CD8-positive, alpha-beta memory T cell (primary cell): Measurements from ENCODE around the gene STRN. TPM values are rescaled to one million over a fixed set of nuclear protein-coding genes. Genes with fewer than 3 reads are reported as not detected.
A peak's percentile ranks its signal among the peaks of the same experiment; 100 is the strongest.

Source experiments
- CTCF ChIA-PET: fragments of 350-600 bp; sonication (Branson Sonifier 250); formaldehyde crosslinking; loops from one replicate; lab custom pipeline; 2021; ENCODE audit warnings: antibody characterized with exemption; lab: Charles Lee
- POLR2A ChIA-PET: fragments of 350-600 bp; sonication (Branson Sonifier 250); formaldehyde crosslinking; loops from one replicate; lab custom pipeline; 2021; ENCODE audit warnings: antibody characterized with exemption; lab: Charles Lee
- DNase-seq, 5 donors: peaks; one replicate each; pipeline versions ENCODE4 v3.0.0 to v3.0.0-alpha.2; 2020 to 2022; ENCODE audit warnings: mixed read lengths in 1 of 5
- H3K27ac ChIP-seq: one replicate; pipeline ENCODE4 v1.7.0; 2013; ENCODE audit warnings: low read depth, mild to moderate bottlenecking, low read length, moderate library complexity
- H3K27me3 ChIP-seq: 2 replicates; pipeline ENCODE4 v1.7.0; 2013; ENCODE audit warnings: low read length, mild to moderate bottlenecking; ENCODE audit not compliant: insufficient read depth, poor library complexity, severe bottlenecking
- H3K36me3 ChIP-seq: 2 replicates; pipeline ENCODE4 v1.7.0; 2013; ENCODE audit warnings: mild to moderate bottlenecking, low read length, moderate library complexity; ENCODE audit not compliant: insufficient read depth
- H3K4me1 ChIP-seq: 2 replicates; pipeline ENCODE4 v1.7.0; 2013; ENCODE audit warnings: mild to moderate bottlenecking, low read length, moderate library complexity; ENCODE audit not compliant: insufficient read depth
- H3K4me3 ChIP-seq: 2 replicates; pipeline ENCODE4 v1.7.0; 2013; ENCODE audit warnings: mild to moderate bottlenecking, low read length
- H3K9me3 ChIP-seq: 2 replicates; pipeline ENCODE4 v1.7.0; 2013; ENCODE audit warnings: mild to moderate bottlenecking, low read length
- H3K27ac Mint-ChIP-seq, 8 donors: one replicate each; pipeline ENCODE4 v1.8.0; 2020 to 2021; ENCODE audit warnings: mixed read lengths in 8 of 8, mild to moderate bottlenecking in 6 of 8, inconsistent platforms in 3 of 8, moderate library complexity in 3 of 8
- H3K27me3 Mint-ChIP-seq, 2 donors: one replicate each; pipeline ENCODE4 v1.8.0; 2020 to 2021; ENCODE audit warnings: mixed read lengths in 2 of 2, mild to moderate bottlenecking in 1 of 2, moderate library complexity in 1 of 2
- H3K36me3 Mint-ChIP-seq, 3 donors: one replicate each; pipeline ENCODE4 v1.8.0; 2020 to 2021; ENCODE audit warnings: mixed read lengths in 3 of 3, inconsistent platforms in 1 of 3, mild to moderate bottlenecking in 1 of 3
- H3K4me1 Mint-ChIP-seq, 3 donors: one replicate each; pipeline ENCODE4 v1.8.0; 2020 to 2021; ENCODE audit warnings: mixed read lengths in 3 of 3, inconsistent platforms in 1 of 3, mild to moderate bottlenecking in 1 of 3
- H3K4me3 Mint-ChIP-seq, 7 donors: one replicate each; pipeline ENCODE4 v1.8.0; 2020 to 2021; ENCODE audit warnings: mixed read lengths in 7 of 7, mild to moderate bottlenecking in 6 of 7, moderate library complexity in 4 of 7, inconsistent platforms in 2 of 7
- H3K9me3 Mint-ChIP-seq, 5 donors: one replicate each; pipeline ENCODE4 v1.8.0; 2020 to 2022; ENCODE audit warnings: mixed read lengths in 5 of 5, mild to moderate bottlenecking in 3 of 5, moderate library complexity in 2 of 5, inconsistent platforms in 1 of 5
- polyA plus RNA-seq: library from polyadenylated mRNA; unstranded; fragments of 300-500 nt; fragmentation: Illumina TruSeq; gene quantifications from one replicate; pipeline ENCODE4 v1.2.3, GENCODE V29; 2021
- total RNA-seq, 2 experiments: library from RNA; stranded (reverse); gene quantifications; one replicate each; pipeline ENCODE4 v1.2.3, GENCODE V29; 2021

The STRN gene
- total and polyA plus RNA-seq, 3 experiments from 2014 or later: 10.5 to 28.3 (median 26.9) TPM

DNA sequence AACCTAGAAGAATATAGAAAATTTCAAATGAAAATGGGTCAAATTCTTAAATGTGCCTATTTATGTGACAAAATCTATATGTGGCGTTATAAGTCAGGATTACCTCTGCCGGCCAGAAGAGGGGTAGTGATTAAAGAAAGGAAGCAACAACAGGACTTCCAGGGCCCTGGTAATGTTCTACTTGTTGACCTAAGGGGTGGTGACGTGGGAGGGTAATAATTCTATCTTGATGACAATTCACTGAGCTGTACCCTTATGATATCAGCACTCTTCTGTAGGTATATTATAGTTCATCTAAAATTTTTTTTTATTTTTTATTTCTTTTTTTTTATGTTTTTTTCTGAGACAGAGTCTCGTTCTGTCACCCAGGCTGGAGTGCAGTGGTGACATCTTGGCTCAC is 87.9 kb downstream of the STRN start:
- ChIA-PET POLR2A (no interaction called here), CTCF (no interaction called here)
- H3K27me3 Mint-ChIP-seq: no peaks in the 10 kb centered on the region
- Histone ChIP-seq H3K9me3 (no peaks in the 10 kb centered on the region), H3K27ac (no peak overlapping the region), H3K4me3 (no peak overlapping the region), H3K27me3 (no peaks in the 10 kb centered on the region), H3K36me3 (peaks cover 6% of the 10 kb centered on the region), H3K4me1 (no peaks in the 10 kb centered on the region)
- H3K27ac Mint-ChIP-seq: no peak overlapping the region
- no peaks in the 10 kb centered on the region for H3K4me1 Mint-ChIP-seq
- no peak overlapping the region for H3K4me3 Mint-ChIP-seq
- peaks cover 26 to 63% (median 26%) of the 10 kb centered on the region in 3 donors for H3K36me3 Mint-ChIP-seq
- DNase-seq: no peak
- H3K9me3 Mint-ChIP-seq: no peaks in the 10 kb centered on the region

DNA sequence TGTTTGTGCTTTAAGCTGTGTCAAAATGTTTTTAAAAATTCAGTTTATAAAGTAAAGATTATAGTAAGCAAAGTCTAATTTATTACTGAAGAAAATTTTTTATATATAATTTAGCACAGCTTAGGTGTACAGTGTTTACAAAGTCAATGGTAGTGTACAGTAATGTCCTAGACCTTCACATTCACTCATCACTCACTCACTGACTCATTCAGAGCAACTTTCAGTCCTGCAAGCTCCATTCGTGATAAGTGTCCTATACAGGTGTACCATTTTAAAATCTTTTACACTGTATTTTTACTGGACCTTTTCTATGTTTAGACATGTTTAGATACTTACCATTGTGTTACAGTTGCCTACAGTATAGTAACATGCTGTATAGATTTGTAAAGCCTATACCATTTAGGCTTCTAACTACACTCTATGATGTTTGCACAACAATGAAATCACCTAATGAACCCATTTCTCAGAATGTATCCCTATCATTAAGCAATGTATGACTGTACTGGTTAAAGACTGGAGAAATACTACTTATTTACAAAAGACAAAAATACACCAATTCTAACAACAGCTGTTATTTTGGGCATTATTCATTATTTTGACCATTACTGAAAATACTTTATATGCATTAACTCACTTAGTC is 95.1 kb downstream of the STRN start:
- POLR2A ChIA-PET: no interaction called here
- peak overlapping the region in 1 of 8 donors; percentile 52 for H3K27ac Mint-ChIP-seq
- Histone ChIP-seq H3K4me1 (no peaks in the 10 kb centered on the region), H3K36me3 (peaks cover 4% of the 10 kb centered on the region), H3K27ac (no peak overlapping the region), H3K9me3 (no peaks in the 10 kb centered on the region), H3K27me3 (no peaks in the 10 kb centered on the region), H3K4me3 (no peak overlapping the region)
- H3K4me3 Mint-ChIP-seq: no peak overlapping the region
- H3K27me3 Mint-ChIP-seq: no peaks in the 10 kb centered on the region
- no peak for DNase-seq
- CTCF ChIA-PET: no interaction called here
- H3K9me3 Mint-ChIP-seq: no peaks in the 10 kb centered on the region
- H3K36me3 Mint-ChIP-seq: peaks cover 36 to 81% (median 39%) of the 10 kb centered on the region in 3 donors
- peaks cover 0 to 11% (median 0%) of the 10 kb centered on the region in 3 donors for H3K4me1 Mint-ChIP-seq

DNA sequence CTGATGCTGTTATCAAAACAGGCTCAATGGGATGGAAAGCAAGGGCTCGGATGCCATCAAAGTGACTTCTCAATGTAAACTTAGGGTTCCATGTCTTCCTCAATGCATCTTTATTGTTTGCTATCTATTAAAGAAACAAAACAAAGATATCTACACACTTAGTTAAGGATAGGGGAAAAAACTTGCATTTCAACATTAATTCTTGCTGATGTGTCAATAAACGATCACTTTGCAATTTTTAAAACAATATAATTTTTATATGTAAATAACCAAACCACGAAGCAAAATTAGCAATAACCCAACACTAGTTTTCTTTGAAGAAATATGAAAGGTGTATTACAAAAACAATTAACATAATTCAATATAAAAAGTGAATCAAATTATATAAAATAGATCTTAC is 96.7 kb downstream of the STRN start:
- Mint-ChIP-seq H3K9me3 (no peaks in the 10 kb centered on the region), H3K4me3 (no peak overlapping the region), H3K36me3 (peaks cover 35 to 80% (median 40%) of the 10 kb centered on the region in 3 donors), H3K27ac (no peak overlapping the region), H3K27me3 (no peaks in the 10 kb centered on the region), H3K4me1 (peaks cover 0 to 11% (median 0%) of the 10 kb centered on the region in 3 donors)
- H3K27ac ChIP-seq: no peak overlapping the region
- H3K4me3 ChIP-seq: no peak overlapping the region
- peaks cover 4% of the 10 kb centered on the region for H3K36me3 ChIP-seq
- POLR2A ChIA-PET: no interaction called here
- H3K27me3 ChIP-seq: no peaks in the 10 kb centered on the region
- DNase-seq: no peak
- H3K9me3 ChIP-seq: no peaks in the 10 kb centered on the region
- CTCF ChIA-PET: no interaction called here
- H3K4me1 ChIP-seq: no peaks in the 10 kb centered on the region

- CTCF ChIA-PET: no interaction called here
- no peaks in the 10 kb centered on the region for H3K9me3 ChIP-seq
- Mint-ChIP-seq H3K27me3 (peaks cover 0 to 1% of the 10 kb centered on the region in 2 donors), H3K9me3 (peaks cover 0 to 3% (median 0%) of the 10 kb centered on the region in 5 donors), H3K27ac (peak overlapping the region in 1 of 8 donors; percentile 52), H3K4me3 (no peak overlapping the region), H3K36me3 (peaks cover 28 to 85% (median 41%) of the 10 kb centered on the region in 3 donors), H3K4me1 (peaks cover 3 to 18% (median 6%) of the 10 kb centered on the region in 3 donors)
- no peaks in the 10 kb centered on the region for H3K4me1 ChIP-seq
- no peak overlapping the region for H3K4me3 ChIP-seq
- no peak for DNase-seq
- no peaks in the 10 kb centered on the region for H3K27me3 ChIP-seq
- POLR2A ChIA-PET: no interaction called here
- no peaks in the 10 kb centered on the region for H3K36me3 ChIP-seq
- H3K27ac ChIP-seq: no peak overlapping the region
Observed at GRCh38 chr2:36861896-36862295, 104.4 kb downstream of the STRN start.

- POLR2A ChIA-PET: no interaction called here
- CTCF ChIA-PET: no interaction called here
- H3K4me3 Mint-ChIP-seq: no peak overlapping the region
- no peaks in the 10 kb centered on the region for H3K36me3 ChIP-seq
- H3K9me3 Mint-ChIP-seq: peaks cover 0 to 3% (median 0%) of the 10 kb centered on the region in 5 donors
- no peaks in the 10 kb centered on the region for H3K9me3 ChIP-seq
- H3K4me3 ChIP-seq: no peak overlapping the region
- no peaks in the 10 kb centered on the region for H3K27me3 ChIP-seq
- H3K27ac ChIP-seq: no peak overlapping the region
- peaks cover 18 to 82% (median 34%) of the 10 kb centered on the region in 3 donors for H3K36me3 Mint-ChIP-seq
- H3K27me3 Mint-ChIP-seq: peaks cover 0 to under 1% of the 10 kb centered on the region in 2 donors
- DNase-seq: no peak
- H3K27ac Mint-ChIP-seq: peak overlapping the region; percentile 1 to 70 (median 20)
- peaks cover 3 to 18% (median 6%) of the 10 kb centered on the region in 3 donors for H3K4me1 Mint-ChIP-seq
- H3K4me1 ChIP-seq: no peaks in the 10 kb centered on the region
Observed at GRCh38 chr2:36859366-36859792, 107.0 kb downstream of the STRN start.

DNA sequence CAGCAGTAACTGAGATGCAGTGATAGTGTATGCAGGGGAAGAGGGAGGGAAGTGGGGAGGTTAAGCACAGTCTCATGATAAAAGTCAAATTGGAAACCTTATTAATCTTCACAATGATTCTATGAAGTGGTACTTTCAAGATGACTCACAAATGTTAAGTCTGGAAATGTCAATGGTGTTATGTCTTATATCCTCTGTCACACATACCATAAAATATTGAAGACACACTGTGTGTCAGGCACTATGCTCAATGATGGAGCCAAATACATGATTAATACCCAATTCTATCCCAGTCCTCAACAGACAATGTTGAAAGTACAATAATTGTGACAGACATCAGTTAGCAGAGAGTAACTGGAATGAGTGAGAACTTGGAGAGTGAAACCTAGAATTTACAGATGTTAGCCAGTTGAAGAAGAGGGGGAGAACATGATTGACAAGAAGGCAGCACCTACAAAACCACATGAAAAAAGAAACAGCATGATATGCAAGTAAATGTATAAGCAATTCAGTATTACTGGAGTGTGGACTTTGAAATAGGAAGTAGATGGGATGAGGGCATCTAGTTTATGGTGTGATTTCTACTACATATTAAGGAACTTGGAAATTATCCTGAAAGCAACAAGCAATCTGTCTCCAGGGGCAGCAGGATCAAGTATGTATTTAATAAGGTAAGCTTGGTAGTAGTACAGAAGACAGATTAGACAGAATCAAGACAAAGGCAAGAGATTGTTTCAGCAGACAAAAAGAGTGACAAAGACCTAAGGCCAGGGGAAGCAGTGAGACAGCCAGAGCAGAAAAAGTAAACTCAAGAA is 107.6 kb downstream of the STRN start:
- H3K27ac ChIP-seq: no peak overlapping the region
- no peaks in the 10 kb centered on the region for H3K4me1 ChIP-seq
- DNase-seq: no peak
- H3K4me3 ChIP-seq: no peak overlapping the region
- peaks cover 0 to 3% (median 0%) of the 10 kb centered on the region in 5 donors for H3K9me3 Mint-ChIP-seq
- no peaks in the 10 kb centered on the region for H3K36me3 ChIP-seq
- ChIA-PET CTCF (no interaction called here), POLR2A (no interaction called here)
- peak overlapping the region; percentile 4 to 82 (median 8) for H3K27ac Mint-ChIP-seq
- peaks cover 3 to 18% (median 6%) of the 10 kb centered on the region in 3 donors for H3K4me1 Mint-ChIP-seq
- no peak overlapping the region for H3K4me3 Mint-ChIP-seq
- H3K36me3 Mint-ChIP-seq: peaks cover 19 to 82% (median 35%) of the 10 kb centered on the region in 3 donors
- H3K9me3 ChIP-seq: no peaks in the 10 kb centered on the region
- H3K27me3 Mint-ChIP-seq: no peaks in the 10 kb centered on the region
- no peaks in the 10 kb centered on the region for H3K27me3 ChIP-seq

DNA sequence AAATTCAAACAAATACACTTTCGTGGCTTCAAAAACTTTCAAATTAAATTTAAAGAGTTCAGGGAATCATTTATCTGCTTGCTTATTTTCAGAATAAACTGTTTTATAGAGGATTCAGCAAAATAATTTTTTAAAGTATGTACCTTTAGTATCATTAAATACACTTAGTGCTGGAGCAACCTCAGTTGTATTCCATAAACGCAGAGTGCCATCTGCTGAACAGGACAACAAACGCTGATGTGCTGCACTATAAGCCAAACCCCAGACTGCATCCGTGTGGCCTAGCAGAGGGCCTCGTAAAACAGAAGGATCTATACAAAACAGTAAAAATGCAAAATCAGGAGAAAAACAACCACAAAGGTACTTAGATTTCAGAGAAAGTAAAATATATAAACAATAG is 108.6 kb downstream of the STRN start:
- H3K36me3 Mint-ChIP-seq: peaks cover 14 to 79% (median 31%) of the 10 kb centered on the region in 3 donors

GRCh38 chr2:36855429-36855828 is 110.9 kb downstream of the STRN start:
- Mint-ChIP-seq H3K27ac (no peak overlapping the region), H3K27me3 (no peaks in the 10 kb centered on the region), H3K4me1 (peaks cover 3 to 18% (median 6%) of the 10 kb centered on the region in 3 donors), H3K9me3 (no peaks in the 10 kb centered on the region), H3K4me3 (no peak overlapping the region), H3K36me3 (peaks cover 21 to 79% (median 32%) of the 10 kb centered on the region in 3 donors)
- DNase-seq: no peak
- no peaks in the 10 kb centered on the region for H3K36me3 ChIP-seq
- H3K27ac ChIP-seq: no peak overlapping the region
- no peaks in the 10 kb centered on the region for H3K4me1 ChIP-seq
- POLR2A ChIA-PET: no interaction called here
- H3K4me3 ChIP-seq: no peak overlapping the region
- CTCF ChIA-PET: no interaction called here
- no peaks in the 10 kb centered on the region for H3K9me3 ChIP-seq
- no peaks in the 10 kb centered on the region for H3K27me3 ChIP-seq

More for the DNA sequence above, 108.6 kb downstream of the STRN start:
- no peak overlapping the region for H3K27ac ChIP-seq
- Mint-ChIP-seq H3K27ac (peak overlapping the region in 3 of 8 donors; percentile 35 to 69 (median 45)), H3K4me1 (peaks cover 3 to 18% (median 6%) of the 10 kb centered on the region in 3 donors), H3K4me3 (no peak overlapping the region), H3K9me3 (no peaks in the 10 kb centered on the region), H3K27me3 (no peaks in the 10 kb centered on the region)
- H3K4me1 ChIP-seq: no peaks in the 10 kb centered on the region
- POLR2A ChIA-PET: no interaction called here
- CTCF ChIA-PET: no interaction called here
- no peaks in the 10 kb centered on the region for H3K9me3 ChIP-seq
- no peaks in the 10 kb centered on the region for H3K27me3 ChIP-seq
- DNase-seq: no peak
- no peak overlapping the region for H3K4me3 ChIP-seq
- H3K36me3 ChIP-seq: no peaks in the 10 kb centered on the region
